Chondrocyte (in vitro differentiated cells): ENCODE measurements around the gene RAB1B. TPM values are rescaled to one million over a fixed set of nuclear protein-coding genes. Genes with fewer than 3 reads are reported as not detected.

Source experiments
- DNase-seq: peaks from one replicate; pipeline ENCODE4 v3.0.0; 2021; ENCODE audit warnings: mixed read lengths, low spot score
- H3K27ac Mint-ChIP-seq: one replicate; pipeline ENCODE4 v1.8.0; 2021; ENCODE audit warnings: mild to moderate bottlenecking, moderate library complexity, mixed read lengths; ENCODE audit not compliant: unreplicated experiment
- H3K27me3 Mint-ChIP-seq: 2 replicates; pipeline ENCODE4 v1.8.0; 2021; ENCODE audit warnings: low read depth, mixed read lengths
- H3K36me3 Mint-ChIP-seq: 2 replicates; pipeline ENCODE4 v1.8.0; 2021; ENCODE audit warnings: low read depth, mixed read lengths
- H3K4me1 Mint-ChIP-seq: 2 replicates; pipeline ENCODE4 v1.8.0; 2021; ENCODE audit warnings: low read depth, mild to moderate bottlenecking, mixed read lengths
- H3K4me3 Mint-ChIP-seq: one replicate; pipeline ENCODE4 v1.8.0; 2021; ENCODE audit warnings: mild to moderate bottlenecking, moderate library complexity, mixed read lengths; ENCODE audit not compliant: unreplicated experiment
- H3K9me3 Mint-ChIP-seq: 2 replicates; pipeline ENCODE4 v1.8.0; 2021; ENCODE audit warnings: low read depth, mixed read lengths
- total RNA-seq: library from RNA; stranded (reverse); gene quantifications from 3 replicates; pipeline ENCODE4 v1.2.1, GENCODE V29; 2021
- TF ChIP-seq, protein P1 (sequence below): fragments of 200-600 bp; sonication (generic); IDR thresholded peaks from 2 replicates; pipeline ENCODE4 v1.5.0; 2021; ENCODE audit warnings: antibody characterized with exemption, mild to moderate bottlenecking, moderate library complexity

Gene RAB1B
- total RNA-seq, 1 donor from 2014 or later: 124 TPM

DNA sequence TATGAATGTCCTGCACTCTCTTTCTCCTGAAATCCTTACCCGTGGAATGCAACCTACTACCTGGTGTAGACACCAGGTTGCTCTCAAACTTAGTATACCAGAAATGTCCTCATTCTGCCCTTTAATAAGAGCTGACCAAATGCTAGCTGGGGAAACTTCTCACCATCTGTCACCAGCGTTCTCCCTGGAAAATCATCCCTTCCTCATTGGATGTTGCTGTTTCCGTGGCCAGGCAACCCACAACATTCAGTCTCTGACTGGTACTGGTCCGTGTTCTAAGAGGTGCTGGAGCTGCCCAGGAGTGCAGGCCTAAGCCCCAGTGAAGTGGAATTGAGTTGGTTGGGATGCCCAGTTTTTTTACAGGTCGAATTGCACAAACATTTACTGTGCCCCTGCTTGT is 40.7 kb upstream of the RAB1B start:
- DNase-seq: no peak
- Mint-ChIP-seq H3K9me3 (no peaks in the 10 kb centered on the region), H3K4me3 (no peak overlapping the region), H3K27ac (no peak overlapping the region), H3K27me3 (no peaks in the 10 kb centered on the region), H3K4me1 (peaks cover 2% of the 10 kb centered on the region), H3K36me3 (peaks cover 25% of the 10 kb centered on the region)
- TF ChIP-seq, protein P1, sequence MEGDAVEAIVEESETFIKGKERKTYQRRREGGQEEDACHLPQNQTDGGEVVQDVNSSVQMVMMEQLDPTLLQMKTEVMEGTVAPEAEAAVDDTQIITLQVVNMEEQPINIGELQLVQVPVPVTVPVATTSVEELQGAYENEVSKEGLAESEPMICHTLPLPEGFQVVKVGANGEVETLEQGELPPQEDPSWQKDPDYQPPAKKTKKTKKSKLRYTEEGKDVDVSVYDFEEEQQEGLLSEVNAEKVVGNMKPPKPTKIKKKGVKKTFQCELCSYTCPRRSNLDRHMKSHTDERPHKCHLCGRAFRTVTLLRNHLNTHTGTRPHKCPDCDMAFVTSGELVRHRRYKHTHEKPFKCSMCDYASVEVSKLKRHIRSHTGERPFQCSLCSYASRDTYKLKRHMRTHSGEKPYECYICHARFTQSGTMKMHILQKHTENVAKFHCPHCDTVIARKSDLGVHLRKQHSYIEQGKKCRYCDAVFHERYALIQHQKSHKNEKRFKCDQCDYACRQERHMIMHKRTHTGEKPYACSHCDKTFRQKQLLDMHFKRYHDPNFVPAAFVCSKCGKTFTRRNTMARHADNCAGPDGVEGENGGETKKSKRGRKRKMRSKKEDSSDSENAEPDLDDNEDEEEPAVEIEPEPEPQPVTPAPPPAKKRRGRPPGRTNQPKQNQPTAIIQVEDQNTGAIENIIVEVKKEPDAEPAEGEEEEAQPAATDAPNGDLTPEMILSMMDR: no peak

DNA sequence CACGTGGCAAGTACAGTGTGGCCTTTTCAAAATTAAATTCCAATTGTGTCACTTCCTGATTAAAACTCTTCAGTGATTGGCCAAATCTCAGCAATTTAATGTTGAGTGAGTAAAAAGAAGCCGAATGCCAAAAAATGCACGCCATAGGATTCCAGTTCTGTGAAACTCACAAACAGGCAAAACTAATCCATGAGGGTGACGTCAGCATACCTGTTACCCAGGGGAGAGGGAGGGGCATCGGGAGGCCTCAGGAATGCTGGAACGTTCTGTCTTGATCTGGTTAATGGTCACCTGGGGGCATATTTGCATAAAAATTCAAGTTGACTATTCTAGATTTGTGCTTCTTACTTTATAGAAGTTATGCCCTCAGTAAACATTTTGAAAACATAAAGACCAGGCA is 39.9 kb upstream of the RAB1B start:
- Mint-ChIP-seq H3K27me3 (no peaks in the 10 kb centered on the region), H3K9me3 (no peaks in the 10 kb centered on the region), H3K27ac (no peak overlapping the region), H3K4me3 (no peak overlapping the region), H3K36me3 (peaks cover 31% of the 10 kb centered on the region), H3K4me1 (no peaks in the 10 kb centered on the region)
- TF ChIP-seq, protein P1: no peak
- no peak for DNase-seq

DNA sequence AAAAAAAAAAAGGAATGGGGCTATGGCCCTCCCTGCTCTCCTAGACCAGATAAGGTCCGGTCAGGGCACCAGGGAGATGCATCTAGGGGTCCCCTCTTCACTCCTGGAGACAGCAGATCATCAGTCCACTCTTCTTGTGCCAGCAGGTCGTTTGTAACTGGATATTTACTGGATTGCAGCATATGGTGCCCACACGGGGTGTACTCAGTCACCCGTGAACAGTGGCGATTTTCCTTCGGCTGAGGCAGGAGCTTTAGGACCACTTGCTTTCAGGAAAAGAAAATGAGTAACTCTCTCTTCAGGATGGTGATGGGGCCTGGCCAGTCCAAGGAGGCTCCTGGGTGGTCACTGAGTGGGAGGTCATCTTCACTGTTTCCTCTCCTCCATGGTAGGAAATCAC is 38.3 kb upstream of the RAB1B start:
- no peaks in the 10 kb centered on the region for H3K9me3 Mint-ChIP-seq
- no peaks in the 10 kb centered on the region for H3K4me1 Mint-ChIP-seq
- H3K27ac Mint-ChIP-seq: no peak overlapping the region
- no peaks in the 10 kb centered on the region for H3K27me3 Mint-ChIP-seq
- H3K4me3 Mint-ChIP-seq: no peak overlapping the region
- TF ChIP-seq, protein P1: no peak
- DNase-seq: no peak
- peaks cover 41% of the 10 kb centered on the region for H3K36me3 Mint-ChIP-seq

DNA sequence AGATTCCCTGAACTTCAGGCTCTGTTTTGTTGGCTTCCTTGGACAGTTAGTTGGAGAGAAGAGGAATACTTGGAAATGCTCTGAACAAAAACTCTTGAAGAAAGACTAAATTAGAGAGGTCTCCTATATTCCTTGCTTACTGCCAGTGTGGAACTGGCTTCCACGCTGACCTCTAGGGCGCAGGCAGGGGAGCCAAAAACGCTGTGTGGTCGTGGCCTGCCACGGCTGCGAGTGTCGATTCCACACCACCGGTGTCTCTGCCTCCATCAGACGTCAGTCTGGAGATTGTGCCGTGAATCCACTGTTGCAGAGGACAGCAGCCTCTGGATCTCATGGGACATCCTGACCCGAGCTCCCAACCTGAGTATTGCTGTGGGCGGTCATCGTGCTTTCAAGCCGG is 37.5 kb upstream of the RAB1B start:
- no peak overlapping the region for H3K4me3 Mint-ChIP-seq
- peaks cover 48% of the 10 kb centered on the region for H3K36me3 Mint-ChIP-seq
- no peak for DNase-seq
- no peak overlapping the region for H3K27ac Mint-ChIP-seq
- H3K27me3 Mint-ChIP-seq: no peaks in the 10 kb centered on the region
- no peaks in the 10 kb centered on the region for H3K9me3 Mint-ChIP-seq
- H3K4me1 Mint-ChIP-seq: no peaks in the 10 kb centered on the region
- TF ChIP-seq, protein P1: no peak

DNA sequence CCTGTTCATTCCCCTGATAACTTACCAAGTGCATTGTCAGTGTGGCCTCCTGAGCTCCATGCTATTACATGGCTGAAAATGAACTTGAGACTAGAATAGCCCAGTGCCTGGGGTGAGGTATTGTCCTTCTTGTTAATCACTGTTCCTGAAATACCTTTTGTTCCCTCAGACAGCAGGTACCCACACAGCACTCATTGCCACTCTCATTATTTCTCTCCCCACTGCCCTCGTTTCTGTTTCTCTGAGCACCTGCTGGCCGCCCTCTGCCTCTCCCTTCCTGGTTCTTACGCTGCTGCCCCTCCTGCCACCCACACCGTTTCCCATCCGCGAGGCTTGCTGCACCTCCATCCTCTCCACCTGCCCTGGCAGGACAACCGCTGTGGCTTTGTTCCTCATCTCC is 36.9 kb upstream of the RAB1B start:
- H3K36me3 Mint-ChIP-seq: peaks cover 48% of the 10 kb centered on the region
- no peak for DNase-seq
- no peaks in the 10 kb centered on the region for H3K27me3 Mint-ChIP-seq
- H3K27ac Mint-ChIP-seq: no peak overlapping the region
- H3K4me1 Mint-ChIP-seq: no peaks in the 10 kb centered on the region
- no peak overlapping the region for H3K4me3 Mint-ChIP-seq
- H3K9me3 Mint-ChIP-seq: no peaks in the 10 kb centered on the region
- TF ChIP-seq, protein P1: no peak
